ENCODE results near the gene STXBP3. TPM values are rescaled to one million over a fixed set of nuclear protein-coding genes. Genes with fewer than 3 reads are reported as not detected.

Gene STXBP3
- polyA plus RNA-seq, 1 donor from 2014 or later: 29.6 TPM

DNA sequence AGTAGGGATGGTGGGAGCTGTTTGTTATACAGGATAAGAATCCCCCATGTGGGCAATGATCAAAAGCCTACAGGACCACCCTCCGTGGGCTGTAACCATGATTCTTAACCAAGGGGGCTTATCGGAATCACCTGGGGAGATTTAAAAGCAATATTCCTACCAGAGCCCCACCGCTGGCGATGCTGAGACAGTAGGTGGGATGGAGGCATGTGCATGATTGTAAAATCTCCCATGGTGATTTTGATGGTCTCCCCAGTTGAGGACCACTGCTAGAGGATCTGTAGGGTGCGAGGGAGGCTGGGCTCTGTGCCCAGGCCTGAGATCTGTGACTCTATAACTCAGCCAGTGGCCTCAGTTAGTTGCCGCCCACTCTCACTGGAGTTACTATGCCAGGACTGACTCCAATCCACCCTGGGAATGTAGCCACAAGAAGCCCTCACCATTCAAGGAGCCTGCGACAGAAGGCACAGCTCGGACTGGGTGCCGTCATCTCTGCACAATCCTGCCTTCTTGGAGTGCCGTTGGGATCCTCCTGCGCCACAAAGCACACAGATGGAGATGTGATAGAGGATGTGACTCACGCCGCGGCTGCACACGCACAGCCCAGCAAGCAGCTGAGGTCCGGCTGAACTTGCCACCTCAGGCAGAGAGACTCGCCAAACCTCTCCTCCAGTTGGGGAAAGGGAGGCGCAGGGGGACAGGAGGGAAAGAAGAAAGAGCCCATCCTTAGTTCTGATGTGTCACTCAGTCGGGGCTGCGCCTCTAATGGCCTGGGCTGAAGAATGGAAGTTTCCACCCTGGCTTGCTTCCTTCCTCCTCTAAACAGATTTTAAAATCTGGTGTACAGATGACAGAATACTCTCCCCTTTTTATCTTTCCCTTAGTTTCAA, 83.9 kb downstream of the STXBP3 start:
- H3F3A ChIP-seq (ENCODE audit: insufficient read depth, low read length, poor library complexity, severe bottlenecking): no peaks in the 10 kb centered on the region
- H3K9me2 ChIP-seq (ENCODE audit: insufficient read depth, low read length): no peaks in the 10 kb centered on the region
- H3K27me3 ChIP-seq (ENCODE audit: insufficient read depth, low read depth, low read length): no peaks in the 10 kb centered on the region
- TF ChIP-seq RAD21 (conservative IDR thresholded peaks at IDR 0.05) (no peak), EZH2 (IDR thresholded peaks at IDR 0.05; ENCODE audit: borderline replicate concordance, insufficient read depth, low read length, poor library complexity, severe bottlenecking) (no peak), POLR2AphosphoS5 (IDR thresholded peaks at IDR 0.05) (no peak), SMC3 (conservative IDR thresholded peaks at IDR 0.05; ENCODE audit: poor library complexity) (no peak), EP300 (conservative IDR thresholded peaks at IDR 0.05; ENCODE audit: poor library complexity, severe bottlenecking) (no peak), TAF1 (IDR thresholded peaks at IDR 0.05; ENCODE audit: low read depth) (no peak), MXI1 (conservative IDR thresholded peaks at IDR 0.05; ENCODE audit: poor library complexity, severe bottlenecking) (no peak)
- TF ChIP-seq, protein P1, sequence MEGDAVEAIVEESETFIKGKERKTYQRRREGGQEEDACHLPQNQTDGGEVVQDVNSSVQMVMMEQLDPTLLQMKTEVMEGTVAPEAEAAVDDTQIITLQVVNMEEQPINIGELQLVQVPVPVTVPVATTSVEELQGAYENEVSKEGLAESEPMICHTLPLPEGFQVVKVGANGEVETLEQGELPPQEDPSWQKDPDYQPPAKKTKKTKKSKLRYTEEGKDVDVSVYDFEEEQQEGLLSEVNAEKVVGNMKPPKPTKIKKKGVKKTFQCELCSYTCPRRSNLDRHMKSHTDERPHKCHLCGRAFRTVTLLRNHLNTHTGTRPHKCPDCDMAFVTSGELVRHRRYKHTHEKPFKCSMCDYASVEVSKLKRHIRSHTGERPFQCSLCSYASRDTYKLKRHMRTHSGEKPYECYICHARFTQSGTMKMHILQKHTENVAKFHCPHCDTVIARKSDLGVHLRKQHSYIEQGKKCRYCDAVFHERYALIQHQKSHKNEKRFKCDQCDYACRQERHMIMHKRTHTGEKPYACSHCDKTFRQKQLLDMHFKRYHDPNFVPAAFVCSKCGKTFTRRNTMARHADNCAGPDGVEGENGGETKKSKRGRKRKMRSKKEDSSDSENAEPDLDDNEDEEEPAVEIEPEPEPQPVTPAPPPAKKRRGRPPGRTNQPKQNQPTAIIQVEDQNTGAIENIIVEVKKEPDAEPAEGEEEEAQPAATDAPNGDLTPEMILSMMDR (IDR thresholded peaks at IDR 0.05; ENCODE audit: poor library complexity, severe bottlenecking): no peak
- TF ChIP-seq, protein P2, sequence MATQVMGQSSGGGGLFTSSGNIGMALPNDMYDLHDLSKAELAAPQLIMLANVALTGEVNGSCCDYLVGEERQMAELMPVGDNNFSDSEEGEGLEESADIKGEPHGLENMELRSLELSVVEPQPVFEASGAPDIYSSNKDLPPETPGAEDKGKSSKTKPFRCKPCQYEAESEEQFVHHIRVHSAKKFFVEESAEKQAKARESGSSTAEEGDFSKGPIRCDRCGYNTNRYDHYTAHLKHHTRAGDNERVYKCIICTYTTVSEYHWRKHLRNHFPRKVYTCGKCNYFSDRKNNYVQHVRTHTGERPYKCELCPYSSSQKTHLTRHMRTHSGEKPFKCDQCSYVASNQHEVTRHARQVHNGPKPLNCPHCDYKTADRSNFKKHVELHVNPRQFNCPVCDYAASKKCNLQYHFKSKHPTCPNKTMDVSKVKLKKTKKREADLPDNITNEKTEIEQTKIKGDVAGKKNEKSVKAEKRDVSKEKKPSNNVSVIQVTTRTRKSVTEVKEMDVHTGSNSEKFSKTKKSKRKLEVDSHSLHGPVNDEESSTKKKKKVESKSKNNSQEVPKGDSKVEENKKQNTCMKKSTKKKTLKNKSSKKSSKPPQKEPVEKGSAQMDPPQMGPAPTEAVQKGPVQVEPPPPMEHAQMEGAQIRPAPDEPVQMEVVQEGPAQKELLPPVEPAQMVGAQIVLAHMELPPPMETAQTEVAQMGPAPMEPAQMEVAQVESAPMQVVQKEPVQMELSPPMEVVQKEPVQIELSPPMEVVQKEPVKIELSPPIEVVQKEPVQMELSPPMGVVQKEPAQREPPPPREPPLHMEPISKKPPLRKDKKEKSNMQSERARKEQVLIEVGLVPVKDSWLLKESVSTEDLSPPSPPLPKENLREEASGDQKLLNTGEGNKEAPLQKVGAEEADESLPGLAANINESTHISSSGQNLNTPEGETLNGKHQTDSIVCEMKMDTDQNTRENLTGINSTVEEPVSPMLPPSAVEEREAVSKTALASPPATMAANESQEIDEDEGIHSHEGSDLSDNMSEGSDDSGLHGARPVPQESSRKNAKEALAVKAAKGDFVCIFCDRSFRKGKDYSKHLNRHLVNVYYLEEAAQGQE (IDR thresholded peaks at IDR 0.05; ENCODE audit: borderline replicate concordance): no peak
- H3K9ac ChIP-seq (ENCODE audit: low read length): no peak overlapping the region
- H3K4me3 ChIP-seq (ENCODE audit: low read length): no peak overlapping the region
- no peak overlapping the region for H3K27ac ChIP-seq (ENCODE audit: low read length)
- H2AFZ ChIP-seq (ENCODE audit: low read depth, low read length): no peak overlapping the region
- H3K36me3 ChIP-seq (ENCODE audit: insufficient read depth, low read length): no peaks in the 10 kb centered on the region
- H3K79me2 ChIP-seq (replicated peaks; ENCODE audit: insufficient read depth, low read length): no peaks in the 10 kb centered on the region
- H3K4me2 ChIP-seq (ENCODE audit: low read length): no peak overlapping the region
- H3K9me3 ChIP-seq (ENCODE audit: low read length): no peaks in the 10 kb centered on the region
- no peaks in the 10 kb centered on the region for H4K20me1 ChIP-seq (ENCODE audit: insufficient read depth)

DNA sequence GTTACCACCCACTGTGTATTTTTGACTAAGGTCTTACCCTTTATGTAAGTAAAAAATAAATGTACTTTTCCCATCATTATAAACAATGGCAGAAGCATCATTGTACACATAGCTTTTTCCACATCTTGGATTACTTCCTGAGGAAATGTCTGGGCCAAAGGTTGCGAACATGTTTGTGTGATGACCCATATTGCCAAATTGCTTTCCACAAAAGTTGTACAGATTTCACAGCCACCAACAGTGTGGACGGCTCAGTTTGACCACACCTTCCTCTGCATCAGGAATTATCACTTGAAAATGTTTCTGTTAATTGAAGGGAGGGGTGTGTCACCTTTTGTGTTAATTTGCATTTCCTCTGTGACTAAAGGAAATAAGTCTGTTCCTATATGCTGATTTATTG, 84.8 kb downstream of the STXBP3 start:
- H3K79me2 ChIP-seq (replicated peaks; ENCODE audit: insufficient read depth, low read length): no peaks in the 10 kb centered on the region
- no peaks in the 10 kb centered on the region for H3F3A ChIP-seq (ENCODE audit: insufficient read depth, low read length, poor library complexity, severe bottlenecking)
- no peaks in the 10 kb centered on the region for H3K36me3 ChIP-seq (ENCODE audit: insufficient read depth, low read length)
- no peak overlapping the region for H2AFZ ChIP-seq (ENCODE audit: low read depth, low read length)
- H3K9me2 ChIP-seq (ENCODE audit: insufficient read depth, low read length): no peaks in the 10 kb centered on the region
- no peaks in the 10 kb centered on the region for H3K9me3 ChIP-seq (ENCODE audit: low read length)
- no peak overlapping the region for H3K9ac ChIP-seq (ENCODE audit: low read length)
- no peak overlapping the region for H3K4me3 ChIP-seq (ENCODE audit: low read length)
- TF ChIP-seq POLR2AphosphoS5 (IDR thresholded peaks at IDR 0.05) (no peak), EP300 (conservative IDR thresholded peaks at IDR 0.05; ENCODE audit: poor library complexity, severe bottlenecking) (no peak), EZH2 (IDR thresholded peaks at IDR 0.05; ENCODE audit: borderline replicate concordance, insufficient read depth, low read length, poor library complexity, severe bottlenecking) (no peak), RAD21 (conservative IDR thresholded peaks at IDR 0.05) (no peak), TAF1 (IDR thresholded peaks at IDR 0.05; ENCODE audit: low read depth) (no peak), MXI1 (conservative IDR thresholded peaks at IDR 0.05; ENCODE audit: poor library complexity, severe bottlenecking) (no peak), SMC3 (conservative IDR thresholded peaks at IDR 0.05; ENCODE audit: poor library complexity) (no peak)
- TF ChIP-seq, protein P1 (IDR thresholded peaks at IDR 0.05; ENCODE audit: poor library complexity, severe bottlenecking): no peak
- TF ChIP-seq, protein P2 (IDR thresholded peaks at IDR 0.05; ENCODE audit: borderline replicate concordance): no peak
- H3K27ac ChIP-seq (ENCODE audit: low read length): no peak overlapping the region
- H3K4me2 ChIP-seq (ENCODE audit: low read length): no peak overlapping the region
- no peaks in the 10 kb centered on the region for H3K27me3 ChIP-seq (ENCODE audit: insufficient read depth, low read depth, low read length)
- H4K20me1 ChIP-seq (ENCODE audit: insufficient read depth): no peaks in the 10 kb centered on the region

Data from neural cell (in vitro differentiated cells).